Glomerular endothelial cell (primary cell): ENCODE measurements around the gene SV2B. TPM values are rescaled to one million over a fixed set of nuclear protein-coding genes. Genes with fewer than 3 reads are reported as not detected.

Experiments
- DNase-seq: peaks from one replicate; pipeline ENCODE4 v3.0.0-alpha.2; 2011; ENCODE audit warnings: low read depth, low spot score; ENCODE audit errors: extremely low read depth
- total RNA-seq: library from RNA; depleted of rRNA; stranded (reverse); fragments of >200 nt; gene quantifications from 2 replicates; pipeline ENCODE4 v1.2.3, GENCODE V29; 2015

Gene SV2B
- total RNA-seq, 1 donor from 2014 or later = 28.6 TPM

GRCh38 chr15:91224755-91225380, 124.8 kb downstream of the SV2B start:
- DNase-seq = peak; percentile 27

- DNase-seq = no peak
Measured at GRCh38 chr15:91225741-91226140, 125.7 kb downstream of the SV2B start.

DNA sequence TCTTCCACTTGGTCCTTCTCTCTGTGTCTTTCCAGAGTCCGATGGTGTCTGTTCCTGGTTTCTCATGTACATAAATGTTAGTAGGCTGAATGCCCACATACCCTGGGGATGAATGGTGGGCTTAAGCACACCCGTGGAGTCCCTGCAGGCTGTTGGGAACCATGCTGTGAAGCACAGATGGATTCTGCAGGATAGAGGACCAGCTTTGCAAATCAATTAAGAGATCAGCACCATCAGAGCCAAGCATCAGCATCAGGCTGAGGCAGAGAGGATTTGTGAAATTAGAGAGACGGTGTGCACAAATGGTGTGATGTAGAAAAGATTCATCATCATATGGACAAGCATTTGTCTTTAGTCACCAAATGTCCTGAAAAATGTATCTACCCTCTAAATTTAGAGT, 127.1 kb downstream of the SV2B start:
- no peak for DNase-seq

GRCh38 chr15:91227766-91228165, 127.7 kb downstream of the SV2B start:
- no peak for DNase-seq

GRCh38 chr15:91228383-91228782, 128.3 kb downstream of the SV2B start:
- DNase-seq = no peak

- DNase-seq = no peak
Measured at GRCh38 chr15:91228890-91229289, 128.8 kb downstream of the SV2B start.

DNA sequence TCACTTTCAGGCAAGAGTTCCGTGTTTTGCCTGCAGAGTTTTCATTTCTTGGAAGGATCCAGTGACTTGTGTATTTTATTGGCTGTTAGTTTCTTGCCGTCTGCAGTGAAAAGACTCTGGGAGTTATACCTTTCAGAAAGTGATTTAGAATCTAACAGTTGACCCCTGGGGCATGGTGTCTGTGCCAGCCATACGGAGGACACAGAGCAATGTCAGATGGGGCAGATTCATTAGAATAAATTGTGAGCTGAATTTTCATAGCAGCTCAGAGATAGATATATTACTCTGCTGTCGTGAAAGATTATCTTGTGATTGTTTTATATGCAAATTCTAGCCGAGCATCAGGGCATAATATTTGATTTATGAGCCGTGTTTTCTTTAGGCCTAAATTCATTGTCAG, 131.6 kb downstream of the SV2B start:
- no peak for DNase-seq

GRCh38 chr15:91234759-91235158, 134.7 kb downstream of the SV2B start:
- no peak for DNase-seq

DNA sequence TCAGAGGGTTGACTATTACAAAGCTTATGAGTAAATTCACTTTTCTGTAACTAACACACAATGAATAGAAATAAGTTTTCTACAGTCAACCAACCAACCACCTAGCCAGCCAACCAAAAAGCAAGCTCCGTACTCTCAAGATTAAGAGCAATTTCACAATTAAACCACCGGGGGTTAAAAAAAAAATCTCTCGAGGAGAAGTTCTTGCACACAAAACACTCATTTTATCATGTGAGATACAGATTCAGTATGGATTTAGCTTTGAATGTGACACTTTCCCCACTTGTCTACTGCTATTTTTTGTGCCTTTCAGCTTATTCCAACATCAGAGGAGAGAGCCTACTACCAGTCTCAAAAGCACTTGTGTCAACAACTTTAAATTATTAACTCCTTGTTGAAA, 135.3 kb downstream of the SV2B start:
- no peak for DNase-seq

DNA sequence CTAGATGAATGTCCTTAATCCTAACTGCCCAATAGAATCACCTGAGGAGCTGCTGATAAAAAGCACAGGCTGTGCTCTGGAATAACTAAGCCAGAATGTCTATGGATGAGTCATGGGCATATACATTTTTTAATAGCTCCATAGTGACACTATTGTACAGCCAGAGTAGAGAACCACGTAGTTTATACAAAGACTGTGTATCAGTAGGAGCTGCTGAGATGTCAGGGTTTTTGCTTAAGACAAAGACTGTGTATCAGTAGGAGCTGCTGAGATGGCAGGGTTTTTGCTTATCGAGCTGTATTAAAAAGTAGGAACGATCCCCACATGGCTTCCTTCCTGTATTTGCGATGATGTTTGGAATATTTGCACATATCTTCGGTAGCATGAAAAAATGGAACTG, 137.4 kb downstream of the SV2B start:
- DNase-seq = no peak

GRCh38 chr15:91238644-91239425, 138.8 kb downstream of the SV2B start:
- DNase-seq = no peak

DNA sequence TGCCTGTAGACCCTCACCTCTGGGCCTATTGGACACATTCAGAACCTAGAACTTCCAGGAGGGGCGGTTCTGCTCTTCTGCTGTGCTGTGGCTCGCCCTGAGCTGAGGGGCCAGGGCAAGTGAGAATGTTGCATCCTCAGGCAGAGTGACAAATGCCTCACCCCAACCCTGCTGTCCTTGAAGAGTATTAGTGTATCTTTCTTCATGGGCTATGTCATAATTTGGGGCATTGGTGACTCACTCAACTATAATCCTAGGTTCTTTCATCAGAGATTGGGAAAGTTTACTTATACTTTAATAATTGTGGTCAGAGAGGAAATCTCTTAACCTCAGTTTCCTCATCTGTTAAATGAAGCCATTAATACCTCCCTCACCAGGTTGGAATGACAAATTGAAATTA, 143.8 kb downstream of the SV2B start:
- DNase-seq = no peak

DNA sequence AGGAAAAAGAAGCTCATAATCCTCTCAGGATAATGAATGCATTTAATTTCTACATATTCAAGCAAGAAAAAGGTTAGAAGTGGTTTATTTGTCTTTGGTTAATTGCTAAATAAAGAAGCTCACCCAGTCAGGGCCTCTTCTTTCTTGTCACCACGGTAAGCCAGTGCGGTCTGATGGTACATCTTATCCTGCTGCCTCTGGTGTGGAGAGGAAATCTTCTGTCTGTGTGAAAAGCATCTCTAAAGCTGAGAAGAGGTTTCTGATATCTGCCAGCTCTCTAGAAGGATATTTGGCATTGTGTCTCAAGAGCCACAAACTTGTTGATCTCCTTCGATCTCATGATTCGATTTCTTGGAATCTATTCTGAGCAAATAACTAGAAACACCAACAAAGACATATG, 144.9 kb downstream of the SV2B start:
- no peak for DNase-seq

DNA sequence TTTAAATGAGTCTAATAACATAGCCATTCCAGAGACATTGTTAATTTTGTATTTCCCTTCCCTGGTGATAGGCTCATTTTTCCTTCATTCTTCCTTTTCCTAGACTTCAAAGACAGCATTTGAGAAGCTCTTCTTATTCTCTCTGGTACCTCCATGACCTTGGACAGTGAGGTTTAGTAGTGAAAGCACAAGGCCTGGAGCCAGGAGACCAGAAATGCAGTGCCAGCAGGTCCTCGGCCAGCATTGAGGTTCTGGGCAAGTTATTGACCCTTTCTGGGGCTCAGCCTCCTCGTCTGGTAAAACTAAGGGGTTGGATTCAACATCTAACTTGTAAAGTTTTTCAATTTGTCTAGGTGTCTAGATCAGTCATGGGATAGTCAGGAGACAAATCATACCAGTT, 146.9 kb downstream of the SV2B start:
- no peak for DNase-seq

- DNase-seq = no peak
Measured at GRCh38 chr15:91249591-91249990, 149.5 kb downstream of the SV2B start.

DNA sequence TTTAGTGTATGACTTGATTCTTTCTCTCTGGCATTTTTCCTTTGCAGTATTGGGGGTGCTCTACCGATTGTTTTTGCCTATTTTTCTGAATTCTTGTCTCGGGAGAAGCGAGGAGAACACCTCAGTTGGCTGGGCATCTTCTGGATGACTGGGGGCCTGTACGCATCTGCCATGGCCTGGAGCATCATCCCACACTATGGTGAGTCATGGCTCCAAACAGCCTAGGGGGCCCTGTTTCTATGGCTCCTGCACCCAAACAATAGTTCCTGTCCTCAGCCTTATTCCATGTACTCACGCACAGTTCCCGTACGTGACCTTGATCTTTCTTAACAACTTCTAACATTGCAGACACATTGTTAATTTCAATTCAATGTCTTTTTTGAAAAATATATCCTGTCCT, 152.3 kb downstream of the SV2B start:
- no peak for DNase-seq

DNA sequence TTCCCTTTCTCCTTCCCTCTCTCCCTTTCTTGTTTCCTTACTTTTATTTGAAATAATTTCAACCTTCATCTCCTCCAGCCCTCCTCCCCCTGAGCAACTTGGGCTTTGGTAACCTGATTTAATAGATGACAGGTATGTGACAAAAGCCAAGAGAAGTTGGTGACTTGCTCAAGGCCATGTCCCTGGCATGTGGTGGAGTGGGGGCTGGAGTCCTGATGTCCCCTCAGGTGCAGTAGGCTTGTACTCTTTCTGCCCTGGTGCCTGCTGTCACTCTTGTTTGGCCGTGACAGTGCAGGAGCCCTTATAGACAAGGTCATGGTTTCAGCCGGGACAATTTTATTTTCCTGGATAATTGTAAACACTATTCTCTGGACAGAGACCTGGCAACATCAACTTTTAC, 152.7 kb downstream of the SV2B start:
- no peak for DNase-seq

GRCh38 chr15:91253605-91254004, 153.5 kb downstream of the SV2B start:
- DNase-seq = no peak

DNA sequence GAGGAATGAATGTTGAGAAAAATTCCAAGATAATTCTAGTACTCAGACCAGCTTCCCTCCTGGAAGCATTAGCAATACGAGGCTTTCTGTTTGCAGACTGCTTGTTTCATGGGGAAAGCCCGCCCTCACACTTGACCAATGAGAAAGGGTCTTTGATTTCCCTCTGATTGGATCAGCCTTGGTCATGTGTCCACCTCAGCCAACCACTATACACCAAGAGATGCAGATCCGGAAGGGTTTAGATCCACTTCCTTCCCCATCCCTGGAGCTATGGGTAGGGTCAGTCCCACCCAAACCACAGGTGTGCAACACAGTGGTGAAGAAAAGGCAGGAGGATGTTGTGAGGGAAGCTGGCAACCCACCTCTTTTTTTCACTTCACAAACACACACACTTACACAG, 154.7 kb downstream of the SV2B start:
- DNase-seq = no peak

GRCh38 chr15:91255670-91256192, 155.7 kb downstream of the SV2B start:
- DNase-seq = no peak

- no peak for DNase-seq
Measured at GRCh38 chr15:91257746-91258414, 157.8 kb downstream of the SV2B start.

DNA sequence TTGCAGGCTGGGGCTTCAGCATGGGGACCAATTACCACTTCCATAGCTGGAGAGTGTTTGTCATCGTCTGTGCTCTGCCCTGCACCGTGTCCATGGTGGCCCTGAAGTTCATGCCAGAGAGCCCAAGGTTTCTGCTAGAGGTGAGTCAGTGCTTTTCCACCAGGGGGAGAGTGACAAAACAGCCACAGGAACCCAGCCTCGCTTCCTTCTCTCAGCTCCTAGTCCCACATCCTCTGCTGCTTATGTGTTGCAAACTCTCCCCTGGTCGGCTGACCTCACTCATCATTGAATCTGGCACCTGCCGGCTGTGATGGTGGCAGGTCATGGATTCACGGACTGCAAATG, 158.3 kb downstream of the SV2B start:
- no peak for DNase-seq
